H9 (cell line): Measurements from ENCODE around the gene CCS. TPM values are rescaled to one million over a fixed set of nuclear protein-coding genes. Genes with fewer than 3 reads are reported as not detected.
"Not testable (repeated sequence)": the region's sequence is repeated elsewhere in the genome, so short reads cannot be mapped to it uniquely, and the experiment has no call there.

Experiments used
- DNase-seq: peaks from one replicate; pipeline ENCODE4 v3.0.0-alpha.2; 2017
- H2AFZ ChIP-seq: one replicate; pipeline ENCODE4 v1.6.1; 2013; ENCODE audit warnings: mild to moderate bottlenecking, low read length, control low read depth, moderate library complexity
- H2AK5ac ChIP-seq: 2 replicates; pipeline ENCODE4 v1.6.1; 2013; ENCODE audit warnings: low read length, control low read depth, mixed read lengths; ENCODE audit not compliant: insufficient read length
- H2BK120ac ChIP-seq: one replicate; pipeline ENCODE4 v1.6.1; 2013; ENCODE audit warnings: low read depth, mild to moderate bottlenecking, low read length, control low read depth, inconsistent platforms; ENCODE audit not compliant: poor library complexity, severe bottlenecking
- H2BK12ac ChIP-seq: 2 replicates; pipeline ENCODE4 v1.6.1; 2013; ENCODE audit warnings: low read length, control low read depth, mixed read lengths, low read depth; ENCODE audit not compliant: insufficient read length
- H2BK15ac ChIP-seq: 2 replicates; pipeline ENCODE4 v1.6.1; 2013; ENCODE audit warnings: low read depth, low read length, control low read depth
- H2BK20ac ChIP-seq: one replicate; pipeline ENCODE4 v1.6.1; 2013; ENCODE audit warnings: low read depth, mild to moderate bottlenecking, low read length, control low read depth, inconsistent platforms; ENCODE audit not compliant: poor library complexity, severe bottlenecking
- H2BK5ac ChIP-seq: 2 replicates; pipeline ENCODE4 v1.6.1; 2013; ENCODE audit warnings: low read length, control low read depth, mixed read lengths; ENCODE audit not compliant: insufficient read length
- H3K14ac ChIP-seq: 2 replicates; pipeline ENCODE4 v1.6.1; 2013; ENCODE audit warnings: low read length, control low read depth; ENCODE audit not compliant: insufficient read depth
- H3K18ac ChIP-seq: 2 replicates; pipeline ENCODE4 v1.6.1; 2013; ENCODE audit warnings: low read depth, mild to moderate bottlenecking, mixed read lengths, low read length, control low read depth; ENCODE audit not compliant: insufficient read length
- H3K23ac ChIP-seq: 2 replicates; pipeline ENCODE4 v1.6.1; 2013; ENCODE audit warnings: low read length, control low read depth, mixed read lengths, low read depth; ENCODE audit not compliant: insufficient read length
- H3K23me2 ChIP-seq: 2 replicates; pipeline ENCODE4 v1.6.1; 2013; ENCODE audit warnings: low read depth, mild to moderate bottlenecking, mixed read lengths, low read length, control low read depth; ENCODE audit not compliant: insufficient read length, poor library complexity, severe bottlenecking
- H3K27ac ChIP-seq: 2 replicates; pipeline ENCODE4 v1.5.1; 2013; ENCODE audit warnings: low read length, control low read depth, mixed read lengths, low read depth; ENCODE audit not compliant: insufficient read length
- H3K27me3 ChIP-seq: 2 replicates; pipeline ENCODE4 v1.6.1; 2013; ENCODE audit warnings: low read length, control low read depth, inconsistent platforms; ENCODE audit not compliant: insufficient read depth
- H3K4ac ChIP-seq: 2 replicates; pipeline ENCODE4 v1.6.1; 2013; ENCODE audit warnings: low read depth, mild to moderate bottlenecking, control low read depth, inconsistent platforms, low read length, moderate library complexity
- H3K4me1 ChIP-seq: 2 replicates; pipeline ENCODE4 v1.6.1; 2013; ENCODE audit warnings: low read length, control low read depth, inconsistent platforms; ENCODE audit not compliant: insufficient read depth
- H3K4me2 ChIP-seq: 2 replicates; pipeline ENCODE4 v1.6.1; 2013; ENCODE audit warnings: low read length, control low read depth, mixed read lengths; ENCODE audit not compliant: insufficient read length, insufficient read depth
- H3K56ac ChIP-seq: 2 replicates; pipeline ENCODE4 v1.6.1; 2013; ENCODE audit warnings: low read depth, mild to moderate bottlenecking, mixed read lengths, low read length, control low read depth; ENCODE audit not compliant: insufficient read length
- H3K79me1 ChIP-seq: 2 replicates; pipeline ENCODE4 v1.6.1; 2013; ENCODE audit warnings: low read depth, mild to moderate bottlenecking, moderate library complexity, low read length, control low read depth, inconsistent platforms; ENCODE audit not compliant: insufficient read depth, poor library complexity, severe bottlenecking
- H3K79me2 ChIP-seq: 2 replicates; pipeline ENCODE4 v1.6.1; 2013; ENCODE audit warnings: low read length, control low read depth, inconsistent platforms; ENCODE audit not compliant: insufficient read depth
- H3K9ac ChIP-seq: 2 replicates; pipeline ENCODE4 v1.6.1; 2013; ENCODE audit warnings: low read length, control low read depth, mixed read lengths; ENCODE audit not compliant: insufficient read length; ENCODE audit errors: extremely low read depth
- H3K9me3 ChIP-seq: one replicate; pipeline ENCODE4 v1.6.1; 2013; ENCODE audit warnings: low read depth, low read length, inconsistent platforms; ENCODE audit not compliant: control insufficient read depth
- H3T11ph ChIP-seq: one replicate; pipeline ENCODE4 v1.6.1; 2013; ENCODE audit warnings: mild to moderate bottlenecking, low read length, control low read depth, inconsistent platforms
- H4K20me1 ChIP-seq: one replicate; pipeline ENCODE4 v1.6.1; 2013; ENCODE audit not compliant: control insufficient read depth, insufficient read length, insufficient read depth
- H4K5ac ChIP-seq: 2 replicates; pipeline ENCODE4 v1.6.1; 2013; ENCODE audit warnings: low read depth, mild to moderate bottlenecking, mixed read lengths, low read length, control low read depth; ENCODE audit not compliant: insufficient read length
- H4K8ac ChIP-seq: replicated peaks from 2 replicates; pipeline ENCODE4 v1.6.1; 2013; ENCODE audit warnings: low read length, control low read depth, mixed read lengths, low read depth; ENCODE audit not compliant: insufficient read length
- H4K91ac ChIP-seq: 2 replicates; pipeline ENCODE4 v1.6.1; 2013; ENCODE audit warnings: low read depth, mild to moderate bottlenecking, moderate library complexity, mixed read lengths, low read length, control low read depth; ENCODE audit not compliant: insufficient read length
- H3K27ac Mint-ChIP-seq, 3 experiments: 2 replicates in 2 of 3; 3 replicates in 1 of 3; pipeline ENCODE4 v1.8.0; 2020 to 2021; ENCODE audit warnings: mixed read lengths in 3 of 3, mild to moderate bottlenecking in 1 of 3, moderate library complexity in 1 of 3
- H3K27me3 Mint-ChIP-seq: 2 replicates; pipeline ENCODE4 v1.8.0; 2021; ENCODE audit warnings: low read depth, mild to moderate bottlenecking, moderate library complexity, mixed read lengths
- H3K36me3 Mint-ChIP-seq, 3 experiments: 2 replicates in 2 of 3; 3 replicates in 1 of 3; pipeline ENCODE4 v1.8.0; 2020 to 2021; ENCODE audit warnings: low read depth in 3 of 3, mixed read lengths in 3 of 3; ENCODE audit not compliant: insufficient read depth in 1 of 3
- H3K4me1 Mint-ChIP-seq, 2 experiments: 2 replicates each; pipeline ENCODE4 v1.8.0; 2020; ENCODE audit warnings: mixed read lengths in 2 of 2
- H3K4me3 Mint-ChIP-seq, 2 experiments: 2 replicates in 1 of 2; 3 replicates in 1 of 2; pipeline ENCODE4 v1.8.0; 2020 to 2021; ENCODE audit warnings: mild to moderate bottlenecking in 2 of 2, mixed read lengths in 2 of 2, moderate library complexity in 1 of 2
- H3K9me3 Mint-ChIP-seq, 2 experiments: 2 replicates in 1 of 2; 3 replicates in 1 of 2; pipeline ENCODE4 v1.8.0; 2020; ENCODE audit warnings: mild to moderate bottlenecking in 2 of 2, mixed read lengths in 2 of 2, moderate library complexity in 1 of 2
- WGBS: extraction: QIAGEN DNeasy Blood & Tissue Kit; methylation state at CpG from one replicate; pipeline ENCODE4 v1.1.7; 2013; ENCODE audit warnings: missing lambda C conversion rate, low lambda C conversion rate, mixed read lengths; ENCODE audit not compliant: insufficient read length; ENCODE audit errors: extremely low coverage; 5-methylcytosine and 5-hydroxymethylcytosine counted together
- total RNA-seq: library from RNA; stranded (reverse); gene quantifications from 2 replicates; pipeline ENCODE4 v1.2.1, GENCODE V29; 2021

The CCS gene
- total RNA-seq, 1 experiment from 2014 or later: 61.1 TPM

- H3K79me1 ChIP-seq, H2BK12ac ChIP-seq, H3K4ac ChIP-seq, H3K9ac ChIP-seq, H2BK15ac ChIP-seq, H2BK5ac ChIP-seq, H3K23me2 ChIP-seq, H3K4me3 Mint-ChIP-seq, H2BK20ac ChIP-seq, H2BK120ac ChIP-seq, H2AK5ac ChIP-seq, H3K9me3 ChIP-seq, H4K20me1 ChIP-seq, H3K27me3 Mint-ChIP-seq, H4K8ac ChIP-seq, H3K14ac ChIP-seq, H3K56ac ChIP-seq, H3T11ph ChIP-seq, H3K27me3 ChIP-seq, H4K91ac ChIP-seq, H2AFZ ChIP-seq, H3K4me1 ChIP-seq, H3K79me2 ChIP-seq, H3K27ac ChIP-seq, H3K4me1 Mint-ChIP-seq, H3K18ac ChIP-seq, H3K27ac Mint-ChIP-seq, DNase-seq, H4K5ac ChIP-seq, H3K4me2 ChIP-seq, H3K23ac ChIP-seq: not testable (repeated sequence)
- WGBS: no CpG with 5 or more reads among the region's 1 CpG
- Mint-ChIP-seq H3K36me3 (peaks cover 4 to 21% (median 20%) of the 10 kb centered on the region in 3 experiments; a peak in 6 of 7 replicates), H3K9me3 (peaks cover 41 to 43% of the 10 kb centered on the region in 2 experiments)
Observed at GRCh38 chr11:66585447-66585846, 7.5 kb upstream of the CCS start.
